GM12878 (cell line): Measurements from ENCODE around the gene CAMK4. TPM values are rescaled to one million over a fixed set of nuclear protein-coding genes. Genes with fewer than 3 reads are reported as not detected.

ENCODE experiments used
- BRCA1 ChIP-seq: IDR thresholded peaks from 2 replicates; pipeline ENCODE4 v1.6.1; 2011; ENCODE audit warnings: low read depth, low read length, improper control_type of control experiment
- CBFB ChIP-seq: IDR thresholded peaks from 2 replicates; pipeline ENCODE4 v1.6.1; 2016; ENCODE audit warnings: antibody characterized with exemption, low read depth
- CBX3 ChIP-seq: fragments of 200-600 bp; sonication (generic); IDR thresholded peaks from 2 replicates; pipeline ENCODE4 v1.6.1; 2016; ENCODE audit warnings: low read depth, borderline replicate concordance
- CHD4 ChIP-seq: fragments of 200-600 bp; sonication (generic); IDR thresholded peaks from 2 replicates; pipeline ENCODE4 v1.6.1; 2016; ENCODE audit warnings: mild to moderate bottlenecking
- CREB1 ChIP-seq: IDR thresholded peaks from 2 replicates; pipeline ENCODE4 v1.6.1; 2012; ENCODE audit warnings: low read depth, mild to moderate bottlenecking, inconsistent platforms
- DPF2 ChIP-seq: fragments of 450-650 bp; IDR thresholded peaks from 2 replicates; pipeline ENCODE4 v1.6.1; 2017; ENCODE audit warnings: mild to moderate bottlenecking
- ETV6 ChIP-seq, 2 experiments: fragments of 450-650 bp in 1 of 2; IDR thresholded peaks in 1 of 2; conservative IDR thresholded peaks in 1 of 2; 2 replicates each; pipeline ENCODE4 v1.6.1; 2014; ENCODE audit warnings: antibody characterized with exemption in 1 of 2, borderline replicate concordance in 1 of 2, low read depth in 1 of 2, mild to moderate bottlenecking in 1 of 2, moderate library complexity in 1 of 2
- EZH2 ChIP-seq: IDR thresholded peaks from 2 replicates; pipeline ENCODE4 v1.6.1; 2012; ENCODE audit warnings: low read depth, mild to moderate bottlenecking, control low read depth, inconsistent platforms, low read length, borderline replicate concordance; ENCODE audit not compliant: control insufficient read depth
- FOS ChIP-seq: IDR thresholded peaks from 3 replicates; pipeline ENCODE4 v1.6.1; 2011; ENCODE audit warnings: borderline replicate concordance; ENCODE audit not compliant: insufficient read length; ENCODE audit errors: extremely low read depth
- FOXM1 ChIP-seq: IDR thresholded peaks from 2 replicates; pipeline ENCODE4 v1.6.1; 2012; ENCODE audit warnings: low read depth, mild to moderate bottlenecking, inconsistent platforms, low read length, moderate library complexity
- HCFC1 ChIP-seq: fragments of 150-350 bp; IDR thresholded peaks from 2 replicates; pipeline ENCODE4 v1.6.1; 2014; ENCODE audit warnings: low read length
- IRF4 ChIP-seq: IDR thresholded peaks from 2 replicates; pipeline ENCODE4 v1.6.1; 2011; ENCODE audit warnings: low read depth, low read length
- MYC ChIP-seq: IDR thresholded peaks from 2 replicates; pipeline ENCODE4 v1.6.1; 2011; ENCODE audit warnings: mild to moderate bottlenecking, low read length, moderate library complexity, inconsistent platforms; ENCODE audit not compliant: insufficient read depth, insufficient replicate concordance, insufficient read length, severe bottlenecking
- NR2C1 ChIP-seq: fragments of 450-650 bp; IDR thresholded peaks from 2 replicates; pipeline ENCODE4 v1.6.1; 2017; ENCODE audit warnings: antibody characterized with exemption, mild to moderate bottlenecking, moderate library complexity
- NR2C2 ChIP-seq: IDR thresholded peaks from 2 replicates; pipeline ENCODE4 v1.6.1; 2011; ENCODE audit warnings: borderline replicate concordance, low read depth; ENCODE audit not compliant: control insufficient read depth, insufficient read length
- PAX5 ChIP-seq: IDR thresholded peaks from 2 replicates; pipeline ENCODE4 v1.6.1; 2011; ENCODE audit warnings: low read depth, low read length, borderline replicate concordance
- PAX8 ChIP-seq: fragments of 450-650 bp; IDR thresholded peaks from 2 replicates; pipeline ENCODE4 v1.6.1; 2017; ENCODE audit warnings: mild to moderate bottlenecking, moderate library complexity
- PML ChIP-seq: IDR thresholded peaks from 2 replicates; pipeline ENCODE4 v1.6.1; 2012; ENCODE audit warnings: low read length, inconsistent platforms
- POU2F2 ChIP-seq: IDR thresholded peaks from 3 replicates; pipeline ENCODE4 v1.6.1; 2011; ENCODE audit warnings: low read depth, mild to moderate bottlenecking, low read length, borderline replicate concordance
- RAD51 ChIP-seq: fragments of 450-650 bp; IDR thresholded peaks from 2 replicates; pipeline ENCODE4 v1.6.1; 2016; ENCODE audit warnings: moderate library complexity, mild to moderate bottlenecking, inconsistent platforms
- RB1 ChIP-seq: fragments of 450-650 bp; formaldehyde crosslinking; IDR thresholded peaks from 2 replicates; pipeline ENCODE4 v1.6.1; 2017; ENCODE audit warnings: mild to moderate bottlenecking, borderline replicate concordance
- SREBF1 ChIP-seq: IDR thresholded peaks from 2 replicates; pipeline ENCODE4 v1.6.1; 2012; ENCODE audit warnings: mild to moderate bottlenecking, low read length
- SREBF2 ChIP-seq: IDR thresholded peaks from 2 replicates; pipeline ENCODE4 v1.6.1; 2012; ENCODE audit warnings: mild to moderate bottlenecking, low read length
- STAT3 ChIP-seq: IDR thresholded peaks from 2 replicates; pipeline ENCODE4 v1.6.1; 2011; ENCODE audit warnings: low read depth, low read length, improper control_type of control experiment
- SUZ12 ChIP-seq: fragments of 200-600 bp; sonication (generic); IDR thresholded peaks from one replicate; pipeline ENCODE4 v1.6.1; 2018; ENCODE audit warnings: antibody characterized with exemption, mild to moderate bottlenecking; ENCODE audit not compliant: unreplicated experiment
- TCF7 ChIP-seq: IDR thresholded peaks from 2 replicates; pipeline ENCODE4 v1.6.1; 2014; ENCODE audit warnings: antibody characterized with exemption, borderline replicate concordance
- ZNF24 ChIP-seq: fragments of 450-650 bp; IDR thresholded peaks from 2 replicates; pipeline ENCODE4 v1.6.1; 2017; ENCODE audit warnings: antibody characterized with exemption, mild to moderate bottlenecking
- ZNF622 ChIP-seq: fragments of 450-650 bp; IDR thresholded peaks from 2 replicates; pipeline ENCODE4 v1.6.1; 2017; ENCODE audit warnings: mild to moderate bottlenecking, inconsistent platforms
- polyA plus RNA-seq, 11 experiments: library from polyadenylated mRNA; depleted of rRNA in 4 of 11; unstranded in 6 of 11; stranded (reverse) in 5 of 11; fragments of >200 nt; fragmentation: Nextera tagmentation in 4 of 11; fragmentation: Illumina TruSeq in 1 of 11; extraction: Ambion mirVana in 4 of 11; extraction: Trizol in 1 of 11; gene quantifications; 1 replicate in 1 of 11; 2 replicates in 10 of 11; pipeline versions ENCODE4 v1.2.1 to v1.2.3, GENCODE V29; 2011 to 2016; ENCODE audit warnings: inconsistent platforms in 2 of 11, missing spikeins in 2 of 11, low read depth in 1 of 11
- total RNA-seq, 4 experiments: library from RNA; depleted of rRNA in 3 of 4; stranded (reverse); fragments of >200 nt in 3 of 4; fragmentation: Illumina TruSeq in 1 of 4; extraction: Trizol in 1 of 4; gene quantifications; 2 replicates each; pipeline versions ENCODE4 v1.2.1 to v1.2.3, GENCODE V29; 2013 to 2021
- TF ChIP-seq, protein P1 (sequence below): fragments of 450-650 bp; conservative IDR thresholded peaks from 2 replicates; pipeline ENCODE4 v1.6.1; 2017; ENCODE audit warnings: mild to moderate bottlenecking, moderate library complexity
- TF ChIP-seq, protein P2 (sequence below): fragments of 450-650 bp; formaldehyde crosslinking; IDR thresholded peaks from 2 replicates; pipeline ENCODE4 v1.4.0; 2022; ENCODE audit warnings: mild to moderate bottlenecking, moderate library complexity

CAMK4 gene
- total and polyA plus RNA-seq, 10 of the 15 experiments (the other 5 are each of a cell fraction or from before 2014, with no cell fraction given), result 13.3 to 51.9 (median 35.3) TPM

DNA sequence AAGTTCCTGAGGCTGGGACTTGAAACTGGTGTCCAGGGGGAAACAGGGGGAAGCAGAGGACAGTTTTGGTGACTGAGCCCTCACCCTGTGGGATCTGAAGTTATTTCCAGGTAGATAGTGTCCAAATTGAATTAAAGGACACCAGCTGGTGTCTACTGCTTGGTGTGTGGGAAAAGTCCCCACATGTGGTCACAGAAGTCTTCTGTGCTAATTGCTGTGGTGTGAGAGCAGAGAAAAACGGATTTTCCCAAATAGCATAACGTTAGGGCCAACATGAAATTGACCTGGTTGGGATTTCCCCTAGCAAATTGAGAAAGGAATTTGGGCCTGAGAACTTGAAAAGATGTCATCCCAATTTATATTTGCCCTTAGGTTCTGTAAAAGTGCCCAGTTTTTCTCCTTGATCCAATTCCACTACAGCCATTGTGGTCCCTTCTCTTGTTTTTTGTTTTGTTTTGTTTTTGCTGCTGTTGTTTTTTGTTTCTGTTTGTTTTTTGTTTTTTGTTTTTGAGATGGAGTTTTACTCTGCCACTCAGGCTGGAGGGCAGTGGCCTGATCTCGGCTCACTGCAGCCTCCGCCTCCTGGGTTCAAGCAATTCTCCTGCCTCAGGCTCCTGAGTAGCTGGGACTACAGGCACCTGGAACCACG is 293.8 kb downstream of the CAMK4 start (continued):
- TF ChIP-seq PAX8 (no peak), NR2C1 (no peak), ZNF24 (no peak), FOS (no peak), RB1 (no peak), PAX5 (no peak), EZH2 (no peak), TCF7 (no peak), HCFC1 (no peak), CREB1 (no peak), SREBF2 (no peak), ETV6 (conservative IDR thresholded peaks at IDR 0.05 in 1 of 2, IDR thresholded peaks at IDR 0.05 in 1 of 2; ENCODE audit: borderline replicate concordance in 1 of 2, low read depth in 1 of 2) (no peak), BRCA1 (no peak), PML (no peak), DPF2 (peak; percentile 52), ZNF622 (no peak), FOXM1 (peak; percentile 73; the same call in 1 of the 2 replicates), MYC (no peak), POU2F2 (no peak), RAD51 (no peak), NR2C2 (no peak), SREBF1 (no peak), IRF4 (no peak), CHD4 (no peak), CBX3 (no peak), CBFB (peak; percentile 62; the same call in 1 of the 2 replicates), SUZ12 (no peak), STAT3 (no peak)
- TF ChIP-seq, protein P1, sequence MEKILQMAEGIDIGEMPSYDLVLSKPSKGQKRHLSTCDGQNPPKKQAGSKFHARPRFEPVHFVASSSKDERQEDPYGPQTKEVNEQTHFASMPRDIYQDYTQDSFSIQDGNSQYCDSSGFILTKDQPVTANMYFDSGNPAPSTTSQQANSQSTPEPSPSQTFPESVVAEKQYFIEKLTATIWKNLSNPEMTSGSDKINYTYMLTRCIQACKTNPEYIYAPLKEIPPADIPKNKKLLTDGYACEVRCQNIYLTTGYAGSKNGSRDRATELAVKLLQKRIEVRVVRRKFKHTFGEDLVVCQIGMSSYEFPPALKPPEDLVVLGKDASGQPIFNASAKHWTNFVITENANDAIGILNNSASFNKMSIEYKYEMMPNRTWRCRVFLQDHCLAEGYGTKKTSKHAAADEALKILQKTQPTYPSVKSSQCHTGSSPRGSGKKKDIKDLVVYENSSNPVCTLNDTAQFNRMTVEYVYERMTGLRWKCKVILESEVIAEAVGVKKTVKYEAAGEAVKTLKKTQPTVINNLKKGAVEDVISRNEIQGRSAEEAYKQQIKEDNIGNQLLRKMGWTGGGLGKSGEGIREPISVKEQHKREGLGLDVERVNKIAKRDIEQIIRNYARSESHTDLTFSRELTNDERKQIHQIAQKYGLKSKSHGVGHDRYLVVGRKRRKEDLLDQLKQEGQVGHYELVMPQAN, result no peak
- TF ChIP-seq, protein P2, sequence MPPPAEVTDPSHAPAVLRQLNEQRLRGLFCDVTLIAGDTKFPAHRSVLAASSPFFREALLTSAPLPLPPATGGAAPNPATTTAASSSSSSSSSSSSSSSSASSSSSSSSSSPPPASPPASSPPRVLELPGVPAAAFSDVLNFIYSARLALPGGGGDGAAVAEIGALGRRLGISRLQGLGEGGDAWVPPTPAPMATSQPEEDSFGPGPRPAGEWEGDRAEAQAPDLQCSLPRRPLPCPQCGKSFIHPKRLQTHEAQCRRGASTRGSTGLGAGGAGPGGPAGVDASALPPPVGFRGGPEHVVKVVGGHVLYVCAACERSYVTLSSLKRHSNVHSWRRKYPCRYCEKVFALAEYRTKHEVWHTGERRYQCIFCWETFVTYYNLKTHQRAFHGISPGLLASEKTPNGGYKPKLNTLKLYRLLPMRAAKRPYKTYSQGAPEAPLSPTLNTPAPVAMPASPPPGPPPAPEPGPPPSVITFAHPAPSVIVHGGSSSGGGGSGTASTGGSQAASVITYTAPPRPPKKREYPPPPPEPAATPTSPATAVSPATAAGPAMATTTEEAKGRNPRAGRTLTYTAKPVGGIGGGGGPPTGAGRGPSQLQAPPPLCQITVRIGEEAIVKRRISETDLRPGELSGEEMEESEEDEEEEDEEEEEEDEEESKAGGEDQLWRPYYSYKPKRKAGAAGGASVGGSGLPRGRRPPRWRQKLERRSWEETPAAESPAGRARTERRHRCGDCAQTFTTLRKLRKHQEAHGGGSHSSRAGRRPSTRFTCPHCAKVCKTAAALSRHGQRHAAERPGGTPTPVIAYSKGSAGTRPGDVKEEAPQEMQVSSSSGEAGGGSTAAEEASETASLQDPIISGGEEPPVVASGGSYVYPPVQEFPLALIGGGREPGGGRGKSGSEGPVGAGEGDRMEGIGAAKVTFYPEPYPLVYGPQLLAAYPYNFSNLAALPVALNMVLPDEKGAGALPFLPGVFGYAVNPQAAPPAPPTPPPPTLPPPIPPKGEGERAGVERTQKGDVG (CRISPR knock-in tag), result no peak
